Jurkat, Clone E6-1 (cell line): ENCODE results near the gene PPP1R13L.

Experiments used
- DNase-seq: peaks from one replicate; pipeline ENCODE4 v3.0.0-alpha.2; 2011; ENCODE audit warnings: low read depth, low spot score
- H3K4me3 ChIP-seq: 2 replicates; pipeline ENCODE4 v1.5.1; 2011; ENCODE audit warnings: mild to moderate bottlenecking, low read length, control low read depth, moderate library complexity

PPP1R13L gene

GRCh38 chr19:45380107-45380506, 24.8 kb downstream of the PPP1R13L start:
- H3K4me3 ChIP-seq, result no peak overlapping the region
- DNase-seq, result no peak

DNA sequence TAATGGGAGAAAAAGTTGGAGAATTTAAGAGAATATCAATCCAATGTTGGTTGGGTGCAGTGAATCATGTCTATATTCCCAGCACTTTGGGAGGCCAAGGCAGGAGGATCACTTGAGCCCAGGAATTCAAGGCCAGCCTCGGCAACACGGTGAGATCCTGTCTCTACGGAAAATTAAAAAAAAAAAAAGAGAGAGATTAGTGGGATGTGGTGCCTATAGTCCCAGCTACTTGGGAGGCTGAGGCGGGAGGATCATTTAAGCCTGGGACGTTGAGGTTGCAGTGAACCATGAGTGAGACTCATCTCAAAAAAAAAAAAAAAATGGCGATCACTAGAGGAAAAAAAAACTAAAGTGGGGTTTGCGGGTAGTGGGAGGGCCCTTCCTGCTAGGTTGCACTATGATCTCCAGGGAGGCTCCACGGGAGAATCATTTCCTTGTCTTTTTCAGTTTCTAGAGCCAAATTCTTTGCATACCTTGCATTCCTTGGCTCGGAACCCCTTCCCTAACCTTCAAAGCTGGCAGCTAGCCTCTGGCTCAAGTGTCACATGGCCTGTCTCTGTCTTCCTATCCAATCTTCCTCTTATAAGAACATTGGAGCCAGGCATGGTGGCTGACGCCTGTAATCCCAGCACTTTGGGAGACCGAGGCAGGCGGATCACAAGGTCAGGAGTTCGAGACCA, 28.7 kb downstream of the PPP1R13L start:
- DNase-seq, result no peak
- no peak overlapping the region for H3K4me3 ChIP-seq

DNA sequence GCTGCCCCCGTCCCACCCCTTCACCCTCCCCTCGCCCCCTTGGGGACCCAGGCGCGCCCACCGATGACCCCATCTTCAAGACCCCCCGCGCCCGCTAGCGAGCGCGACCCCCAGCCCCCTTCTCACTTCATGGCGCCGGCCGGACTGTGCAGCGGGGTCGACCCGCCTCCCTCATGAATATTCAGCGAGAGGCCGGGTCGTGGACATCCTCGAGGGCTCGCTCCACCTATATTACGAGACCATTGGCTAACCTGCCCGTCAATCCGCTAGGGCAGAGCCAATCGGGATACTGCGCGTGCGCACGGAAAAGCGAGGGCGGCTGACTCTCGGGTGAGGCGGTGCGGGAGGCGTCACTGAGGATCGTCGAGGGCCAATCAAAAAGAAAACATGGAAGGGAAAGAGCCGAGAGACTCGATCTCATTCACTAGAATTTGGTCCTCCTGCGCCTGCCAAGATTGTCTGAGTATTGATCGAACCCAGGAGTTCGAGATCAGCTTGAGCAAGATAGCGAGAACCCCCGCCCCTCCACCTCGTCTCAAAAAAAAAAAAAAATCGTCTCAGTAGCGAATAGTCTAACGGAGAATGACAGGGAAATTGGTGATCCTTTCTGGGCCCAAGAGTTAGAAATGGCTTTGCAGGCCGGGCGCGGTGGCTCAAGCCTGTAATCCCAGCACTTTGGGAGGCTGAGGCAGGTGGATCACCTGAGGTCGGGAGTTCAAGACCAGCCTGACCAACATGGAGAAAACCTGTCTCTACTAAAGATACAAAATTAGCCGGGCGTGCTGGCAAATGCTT, 34.3 kb downstream of the PPP1R13L start, which contains the start of gene ERCC2:
TSS of gene ERCC2 (minus strand) at position 164 of the 795 bp plus-strand sequence. CDS start at position 131, 33 bp downstream.
- peak within 1 kb of the TSS; percentile 77 for H3K4me3 ChIP-seq
- DNase-seq, result peak; percentile 98

DNA sequence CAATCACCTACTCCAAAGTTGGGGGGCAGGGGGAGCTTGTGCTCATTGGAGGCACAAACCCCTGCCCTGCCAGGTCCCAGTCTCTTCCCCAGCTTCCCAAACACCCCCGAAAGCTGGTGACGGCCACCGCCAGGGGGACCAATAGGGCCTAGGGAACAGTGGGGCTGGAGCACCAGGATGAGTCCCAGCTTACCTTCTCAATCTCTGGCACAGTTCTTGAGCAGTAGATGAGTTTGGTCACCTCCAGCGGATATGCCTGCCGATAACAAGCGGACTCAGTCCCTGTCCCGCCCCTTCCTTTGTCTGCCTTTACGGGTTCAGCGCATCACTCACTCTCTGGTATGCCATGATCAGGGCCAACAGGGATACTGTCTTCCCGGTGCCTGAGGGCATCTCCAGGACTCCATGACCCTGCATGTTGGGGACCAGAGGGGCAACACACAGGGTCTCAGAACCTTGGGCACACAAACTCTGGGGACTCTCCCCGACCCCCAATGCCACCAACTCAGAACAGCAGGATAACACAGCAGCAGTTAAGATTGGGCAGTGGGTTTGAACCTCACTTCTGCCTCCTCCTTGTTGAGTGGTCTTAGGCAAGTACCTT, 36.0 kb downstream of the PPP1R13L start:
- DNase-seq, result no peak
- H3K4me3 ChIP-seq, result no peak overlapping the region

DNA sequence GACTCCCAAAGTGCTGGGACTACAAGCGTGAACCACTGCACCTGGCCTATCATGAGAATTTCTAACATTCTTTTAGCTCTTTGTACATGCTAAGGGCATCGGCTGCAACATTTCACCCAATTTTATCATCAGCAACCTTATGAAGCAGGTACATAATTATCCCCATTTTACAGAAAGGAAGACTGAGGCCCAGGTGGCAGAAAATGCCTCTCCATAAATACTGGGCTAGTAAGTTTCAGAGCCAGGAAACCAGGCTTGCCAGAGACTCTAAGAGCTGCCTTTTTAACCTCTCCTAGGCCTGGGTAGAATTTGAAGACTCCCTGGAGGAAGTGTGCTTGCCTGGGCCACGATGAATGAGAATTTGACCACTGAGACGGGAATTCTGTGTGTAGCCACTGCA, 36.7 kb downstream of the PPP1R13L start:
- no peak for DNase-seq
- no peak overlapping the region for H3K4me3 ChIP-seq

DNA sequence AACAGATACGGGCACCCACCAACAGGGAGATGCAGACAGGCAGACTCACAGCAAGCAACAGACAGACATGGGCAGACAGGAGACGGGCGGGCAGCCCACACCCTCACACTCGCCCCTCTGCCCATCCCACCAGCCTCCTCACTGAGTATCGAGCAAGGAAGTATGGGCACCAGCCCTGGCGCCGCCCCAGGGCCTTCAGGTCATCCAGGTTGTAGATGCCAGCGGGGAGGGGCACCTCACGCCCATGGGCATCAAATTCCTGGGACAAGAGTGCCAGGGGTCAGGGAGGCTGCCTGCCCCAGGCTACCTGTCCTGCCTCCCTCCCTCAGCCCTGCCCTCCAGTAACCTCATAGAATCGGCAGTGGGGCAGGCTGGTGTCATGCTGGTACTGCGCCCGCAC, 40.2 kb downstream of the PPP1R13L start:
- no peak overlapping the region for H3K4me3 ChIP-seq
- no peak for DNase-seq

DNA sequence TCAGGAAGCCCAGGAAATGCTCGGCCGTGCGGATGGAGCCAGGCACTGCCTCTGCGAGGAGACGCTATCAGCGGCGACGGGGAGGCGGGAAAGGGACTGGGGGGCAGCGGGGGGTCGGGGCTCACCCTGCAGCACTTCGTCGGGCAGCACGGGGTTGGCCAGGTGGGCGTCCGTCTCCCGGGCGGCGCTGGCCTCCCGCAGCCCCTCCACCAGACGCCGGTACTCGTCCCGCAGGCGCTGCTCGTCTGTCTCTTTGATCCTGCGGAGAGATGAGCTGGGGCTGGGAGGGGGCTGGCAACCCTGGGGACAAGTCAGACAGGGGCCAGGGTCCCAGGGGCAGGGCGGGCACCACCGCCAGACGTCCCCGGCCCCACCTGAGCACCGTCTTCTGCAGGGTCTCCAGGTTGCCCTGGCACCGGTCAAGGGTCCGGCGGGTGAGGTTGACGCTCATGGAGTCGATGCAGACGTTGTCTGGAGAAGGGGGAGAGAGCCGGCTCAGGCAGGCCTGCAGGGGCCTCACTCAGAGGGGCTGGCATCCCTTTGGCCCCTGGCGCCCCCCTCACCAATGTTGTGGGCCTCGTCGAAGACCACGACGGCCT, 40.9 kb downstream of the PPP1R13L start:
- DNase-seq, result no peak
- H3K4me3 ChIP-seq, result no peak overlapping the region

DNA sequence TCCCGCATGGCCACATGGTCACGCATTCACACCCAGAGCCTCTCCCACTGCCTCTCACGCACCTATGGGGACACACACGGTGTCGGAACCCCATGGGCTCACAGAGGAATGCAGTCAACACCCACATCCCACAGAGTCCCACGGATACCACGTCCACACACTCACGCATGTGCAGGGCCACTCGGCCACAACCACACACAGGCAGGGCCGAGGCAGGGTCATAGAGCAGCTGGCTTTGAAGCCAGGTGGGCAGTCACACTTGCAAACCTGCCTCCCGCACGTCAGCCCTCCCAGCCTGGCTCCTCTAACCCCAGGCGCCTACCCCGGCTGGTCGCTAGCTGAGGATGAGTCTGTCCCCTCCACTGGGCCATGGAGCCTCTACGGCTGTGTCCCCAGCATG, 42.6 kb downstream of the PPP1R13L start:
- no peak for DNase-seq
- no peak overlapping the region for H3K4me3 ChIP-seq

GRCh38 chr19:45361608-45362007, 43.3 kb downstream of the PPP1R13L start:
- DNase-seq, result no peak

DNA sequence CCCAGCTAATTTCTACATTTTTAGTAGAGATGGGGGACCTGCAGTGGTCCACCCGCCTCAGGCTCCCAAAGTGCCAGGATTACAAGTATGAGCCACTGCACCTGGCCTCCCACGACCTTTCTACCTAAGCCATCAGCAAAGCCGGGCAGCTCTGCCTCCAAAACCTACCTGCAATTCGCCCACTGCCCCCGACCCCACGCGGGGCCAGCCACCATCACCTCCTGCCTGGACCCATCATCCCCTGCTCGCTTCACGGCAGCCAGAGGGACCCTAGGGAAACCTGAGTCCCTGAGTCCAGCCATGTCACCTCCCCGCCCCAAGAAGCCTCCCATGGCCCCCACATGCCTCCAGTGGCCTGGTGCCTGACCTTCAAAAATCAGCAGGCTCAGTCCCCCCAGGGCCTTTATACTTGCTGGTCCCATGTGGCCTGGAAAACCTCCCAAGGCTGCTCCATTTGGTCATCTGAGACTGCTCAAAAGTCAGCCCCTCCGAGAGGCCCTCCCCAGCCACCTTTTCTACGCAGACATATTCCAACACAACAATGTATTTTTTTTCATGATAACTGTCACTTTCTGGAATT, 46.6 kb downstream of the PPP1R13L start:
- no peak overlapping the region for H3K4me3 ChIP-seq
- no peak for DNase-seq

More at GRCh38 chr19:45361608-45362007, 43.3 kb downstream of the PPP1R13L start:
- no peak overlapping the region for H3K4me3 ChIP-seq

- no peak overlapping the region for H3K4me3 ChIP-seq
- DNase-seq, result no peak
Observed at GRCh38 chr19:45357445-45357783, 47.5 kb downstream of the PPP1R13L start.

DNA sequence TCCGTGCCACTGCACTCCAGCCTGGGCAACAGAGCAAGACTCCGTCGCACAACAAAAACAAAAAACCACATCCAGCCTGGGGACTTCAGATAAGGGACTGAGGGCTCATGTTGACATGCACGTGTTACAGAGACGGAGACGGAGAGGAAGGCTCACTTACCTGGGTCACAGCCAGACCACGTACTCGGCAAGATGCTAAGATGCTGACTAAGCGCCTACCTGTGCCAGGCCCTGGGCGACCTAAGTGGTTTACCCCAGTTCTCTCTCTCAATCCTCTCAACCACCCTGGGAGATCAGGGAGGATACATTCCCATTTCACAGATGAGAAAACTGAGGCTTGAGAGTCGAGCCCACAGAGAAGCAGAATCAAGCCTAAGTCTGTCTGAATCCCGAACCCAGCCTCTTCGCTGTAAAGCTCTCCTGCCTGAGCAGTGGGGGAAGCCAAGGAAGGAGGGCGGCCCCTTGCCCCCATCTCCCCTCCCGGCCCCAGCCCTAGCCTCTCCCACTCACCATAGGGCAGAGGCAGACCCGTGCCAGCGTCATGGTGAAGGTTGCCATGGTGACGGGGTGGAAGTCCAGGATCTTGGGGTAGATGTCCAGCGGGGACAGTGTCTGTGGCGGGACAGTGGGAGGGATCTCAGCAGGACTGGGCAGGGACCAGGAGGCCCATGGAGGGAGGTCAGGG, 48.0 kb downstream of the PPP1R13L start:
- H3K4me3 ChIP-seq, result no peak overlapping the region
- DNase-seq, result no peak

- no peak for DNase-seq
- H3K4me3 ChIP-seq, result no peak overlapping the region
Observed at GRCh38 chr19:45355910-45356309, 49.0 kb downstream of the PPP1R13L start.

- H3K4me3 ChIP-seq, result no peak overlapping the region
Observed at GRCh38 chr19:45355402-45355801, 49.5 kb downstream of the PPP1R13L start.

DNA sequence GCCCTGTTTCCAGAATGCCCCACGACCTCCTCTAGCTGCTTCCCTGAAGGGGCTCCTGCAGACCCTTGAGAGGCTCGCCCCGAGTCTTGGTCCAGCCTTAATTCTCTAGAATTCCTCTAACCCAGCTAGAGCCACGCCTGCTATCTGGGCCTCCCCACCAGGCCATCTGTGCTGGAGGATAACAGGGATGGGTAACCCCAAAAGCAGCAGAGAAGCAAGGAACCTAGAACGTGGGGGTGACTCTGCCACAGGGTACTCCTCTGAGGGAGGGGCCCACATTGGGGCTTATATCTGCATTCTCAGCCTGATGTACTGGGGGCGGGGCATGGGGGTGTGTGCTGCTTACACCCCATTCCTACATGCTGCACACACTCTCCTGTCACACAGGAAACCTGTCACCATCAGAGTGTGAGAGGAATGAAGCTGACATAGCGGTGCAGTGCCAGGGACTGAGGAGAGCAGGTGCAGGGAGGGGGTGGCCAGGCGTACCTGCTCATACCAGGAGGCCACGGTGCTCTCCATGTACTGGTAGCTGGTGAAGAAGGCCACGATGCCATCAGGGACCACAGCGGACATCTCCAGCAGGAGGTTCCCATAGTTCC, 50.5 kb downstream of the PPP1R13L start:
- no peak overlapping the region for H3K4me3 ChIP-seq
- no peak for DNase-seq

More at GRCh38 chr19:45355402-45355801, 49.5 kb downstream of the PPP1R13L start:
- DNase-seq, result no peak

- H3K4me3 ChIP-seq, result no peak overlapping the region
- no peak for DNase-seq
Observed at GRCh38 chr19:45352914-45353796, 51.7 kb downstream of the PPP1R13L start.

DNA sequence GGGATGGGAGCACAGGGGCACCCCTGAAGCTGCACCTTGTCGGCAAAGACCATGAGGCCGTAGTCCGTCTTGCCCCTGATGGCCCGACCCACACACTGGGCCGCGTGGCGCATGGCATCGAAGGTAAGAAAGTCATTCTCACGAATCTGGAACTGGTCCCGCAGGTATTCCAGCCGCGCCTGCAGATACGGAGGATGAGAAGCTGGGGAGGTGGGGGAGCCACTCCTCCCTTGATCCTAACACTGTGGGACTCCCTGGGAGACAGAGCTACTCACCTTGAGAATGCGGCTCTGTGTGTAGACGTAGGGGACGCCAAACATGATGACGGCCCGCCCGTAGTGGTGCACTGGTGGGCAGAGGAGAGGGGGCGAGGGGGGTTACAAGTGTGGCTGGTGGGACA, 52.4 kb downstream of the PPP1R13L start:
- H3K4me3 ChIP-seq, result no peak overlapping the region
- no peak for DNase-seq

DNA sequence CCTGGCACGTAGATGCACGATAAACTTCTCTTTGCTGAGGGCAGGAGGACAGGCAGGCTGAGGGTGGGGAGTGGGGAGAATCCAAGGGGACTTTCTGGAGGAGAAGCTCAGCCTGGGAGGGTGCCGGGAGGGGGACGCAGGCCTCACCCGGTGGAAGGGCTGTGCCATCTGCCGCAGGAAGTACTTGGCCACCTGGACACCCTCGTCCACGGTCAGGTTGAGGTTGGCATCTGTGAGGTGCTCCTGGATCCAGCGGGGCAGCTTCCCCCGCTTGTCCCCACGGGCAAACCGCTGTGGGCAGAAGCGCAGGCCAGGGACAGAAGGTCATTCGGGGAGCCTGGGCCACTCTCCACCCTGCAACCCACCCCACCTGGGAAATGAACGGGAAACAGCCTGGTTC, 52.8 kb downstream of the PPP1R13L start:
- H3K4me3 ChIP-seq, result no peak overlapping the region
- no peak for DNase-seq
